Measurements from ENCODE around the gene ANKRD13D.
A peak's percentile ranks its signal among the peaks of the same experiment; 100 is the strongest.
"Not testable (repeated sequence)": the region's sequence is repeated elsewhere in the genome, so short reads cannot be mapped to it uniquely, and the experiment has no call there.

Gene ANKRD13D

GRCh38 chr11:67289226-67289650 lies at the start of gene ANKRD13D:
ANKRD13D (plus strand) TSS chr11:67289303; CDS start chr11:67289461, 158 bp downstream.
- no peak for DNase-seq (ENCODE audit: low read depth in 2 of 2)

- peak; percentile 83 to 86 for DNase-seq (ENCODE audit: low read depth in 2 of 2)
Observed at GRCh38 chr11:67239783-67240575, 49.1 kb upstream of the ANKRD13D start.

- DNase-seq (ENCODE audit: low read depth in 2 of 2): peak; percentile 47 to 50
Observed at GRCh38 chr11:67240576-67241389, 48.3 kb upstream of the ANKRD13D start.

DNA sequence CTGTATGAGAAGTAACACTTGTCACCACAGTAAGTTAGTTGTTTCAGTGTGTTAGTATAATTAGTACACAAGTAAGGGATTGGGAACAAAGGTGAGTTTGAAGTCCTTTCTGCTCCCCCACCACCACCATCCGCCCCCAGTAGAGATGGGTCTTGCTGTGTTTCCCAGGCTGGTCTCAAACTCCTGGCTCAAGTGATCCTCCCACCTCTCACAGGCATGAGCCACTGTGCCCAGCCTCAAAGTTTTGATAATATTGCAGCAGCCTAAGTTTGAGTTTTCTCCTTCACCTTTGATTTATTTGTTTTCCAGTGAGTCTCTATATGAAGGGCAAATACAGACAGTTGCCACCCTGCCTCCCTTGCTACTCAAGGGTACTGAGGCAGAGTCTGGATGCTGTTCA lies 46.6 kb upstream of the ANKRD13D start:
- no peak for DNase-seq (ENCODE audit: low read depth in 2 of 2)

- no peak for DNase-seq (ENCODE audit: low read depth in 2 of 2)
Observed at GRCh38 chr11:67243051-67243450, 46.1 kb upstream of the ANKRD13D start.

DNA sequence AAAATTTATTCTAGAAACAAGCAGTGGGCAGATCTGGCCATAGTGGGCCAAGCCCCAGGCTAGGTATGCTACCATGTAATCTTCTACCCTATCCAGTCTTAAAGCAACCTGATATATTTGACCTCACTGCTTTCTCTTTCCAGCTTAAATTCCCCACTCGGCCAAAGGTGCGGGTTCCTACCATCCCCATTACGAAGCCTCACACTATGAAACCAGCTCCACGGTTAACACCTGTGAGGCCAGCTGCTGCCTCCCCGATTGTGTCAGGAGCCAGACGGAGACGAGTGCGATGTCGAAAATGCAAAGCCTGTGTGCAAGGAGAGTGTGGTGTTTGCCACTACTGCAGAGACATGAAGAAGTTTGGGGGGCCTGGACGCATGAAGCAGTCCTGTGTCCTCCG lies 44.1 kb upstream of the ANKRD13D start:
- DNase-seq (ENCODE audit: low read depth in 2 of 2): no peak

DNA sequence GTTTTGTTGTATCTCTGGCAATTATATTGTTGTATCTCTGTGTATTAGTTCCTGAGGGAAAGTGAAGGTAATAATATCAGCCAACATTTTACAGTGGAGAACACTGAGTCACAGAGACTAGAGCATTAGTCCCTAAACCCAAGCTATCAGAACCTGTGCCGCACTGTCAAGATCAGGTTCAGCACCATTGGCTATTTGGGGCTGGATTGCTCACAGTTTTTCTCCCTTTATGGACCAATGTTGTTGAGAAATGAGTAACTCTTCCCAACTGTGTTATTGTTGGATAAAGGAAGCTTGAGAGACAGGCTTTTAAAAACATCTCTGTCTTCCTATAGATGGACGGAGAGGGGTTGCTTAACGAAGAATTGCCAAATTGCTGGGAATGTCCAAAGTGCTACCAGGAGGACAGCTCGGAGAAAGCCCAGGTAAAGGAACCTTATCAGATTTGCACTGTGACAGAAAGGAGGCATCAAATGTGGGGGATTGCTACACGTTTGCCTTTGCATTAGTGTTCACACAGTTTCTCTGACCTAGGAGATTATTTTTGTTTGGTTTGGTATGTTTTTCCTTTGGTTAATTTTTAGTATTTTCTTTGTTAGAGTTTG lies 41.1 kb upstream of the ANKRD13D start:
- no peak for DNase-seq (ENCODE audit: low read depth in 2 of 2)

- no peak for DNase-seq (ENCODE audit: low read depth in 2 of 2)
Observed at GRCh38 chr11:67248653-67249052, 40.5 kb upstream of the ANKRD13D start.

DNA sequence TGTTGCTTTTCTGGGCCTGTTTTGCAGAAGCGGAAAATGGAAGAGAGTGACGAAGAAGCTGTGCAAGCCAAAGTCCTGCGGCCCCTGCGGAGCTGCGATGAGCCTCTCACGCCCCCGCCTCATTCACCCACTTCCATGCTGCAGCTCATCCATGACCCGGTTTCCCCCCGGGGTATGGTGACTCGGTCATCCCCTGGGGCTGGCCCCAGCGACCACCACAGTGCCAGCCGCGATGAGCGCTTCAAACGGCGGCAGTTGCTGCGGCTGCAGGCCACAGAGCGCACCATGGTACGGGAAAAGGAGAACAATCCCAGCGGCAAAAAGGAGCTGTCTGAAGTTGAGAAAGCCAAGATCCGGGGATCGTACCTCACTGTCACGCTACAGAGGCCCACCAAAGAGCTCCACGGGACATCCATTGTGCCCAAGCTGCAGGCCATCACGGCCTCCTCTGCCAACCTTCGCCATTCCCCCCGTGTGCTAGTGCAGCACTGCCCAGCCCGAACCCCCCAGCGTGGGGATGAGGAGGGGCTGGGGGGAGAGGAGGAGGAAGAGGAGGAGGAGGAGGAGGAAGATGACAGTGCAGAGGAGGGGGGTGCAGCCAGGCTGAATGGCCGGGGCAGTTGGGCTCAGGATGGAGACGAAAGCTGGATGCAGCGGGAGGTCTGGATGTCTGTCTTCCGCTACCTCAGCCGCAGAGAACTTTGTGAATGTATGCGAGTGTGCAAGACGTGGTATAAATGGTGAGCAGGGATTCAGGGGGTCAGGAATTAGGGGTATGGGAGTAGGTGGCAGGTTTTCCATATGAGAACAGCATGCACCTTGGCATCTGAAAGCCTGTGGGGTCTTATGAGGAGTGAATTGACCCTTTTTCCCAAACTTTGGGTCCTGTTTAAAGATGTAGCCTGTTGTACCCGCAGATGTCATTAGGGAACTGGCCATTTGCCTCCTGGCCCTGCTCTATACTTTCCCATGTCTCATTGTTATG lies 38.8 kb upstream of the ANKRD13D start:
- DNase-seq (ENCODE audit: low read depth in 2 of 2): no peak

DNA sequence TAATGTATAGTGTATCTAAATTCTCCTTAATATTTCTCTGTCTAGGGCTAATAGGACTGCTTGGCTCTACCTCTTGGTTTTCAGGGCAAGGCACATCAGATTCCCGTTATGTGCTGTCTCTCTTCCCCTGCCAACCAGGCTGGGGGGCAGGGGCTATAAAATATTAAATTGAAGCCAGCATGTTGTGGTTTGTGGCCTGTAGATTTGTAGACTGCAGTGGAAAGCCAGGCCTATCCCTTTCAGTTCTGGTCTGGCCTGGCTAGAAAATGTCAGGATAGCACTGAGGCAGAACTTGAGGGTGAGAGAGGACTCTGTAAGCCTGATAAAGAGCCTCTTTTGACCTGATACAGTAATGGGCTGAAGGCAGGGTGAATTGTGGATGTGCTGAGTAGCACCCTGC lies 37.3 kb upstream of the ANKRD13D start:
- DNase-seq (ENCODE audit: low read depth in 2 of 2): no peak

DNA sequence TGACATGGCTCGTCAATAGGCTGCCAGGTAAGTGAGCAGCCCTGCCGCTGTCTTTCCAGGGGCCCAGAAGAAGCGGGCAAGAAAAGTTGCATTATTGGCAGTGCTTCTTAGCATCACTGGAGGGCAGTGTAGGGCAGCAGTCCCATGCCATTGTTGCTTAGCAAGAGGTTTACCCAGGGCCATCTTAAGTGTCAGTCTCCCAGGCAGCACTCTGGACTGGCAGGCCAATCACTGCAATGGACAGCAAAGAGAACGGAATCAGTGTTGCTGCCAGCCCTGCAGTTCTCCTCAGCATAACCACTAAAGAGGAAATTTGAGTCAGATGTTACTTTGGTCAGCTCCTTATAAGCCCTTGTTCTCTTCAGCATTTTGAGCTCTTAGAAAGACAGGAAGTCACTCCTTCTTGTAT lies 36.3 kb upstream of the ANKRD13D start:
- DNase-seq (ENCODE audit: low read depth in 2 of 2): no peak

DNA sequence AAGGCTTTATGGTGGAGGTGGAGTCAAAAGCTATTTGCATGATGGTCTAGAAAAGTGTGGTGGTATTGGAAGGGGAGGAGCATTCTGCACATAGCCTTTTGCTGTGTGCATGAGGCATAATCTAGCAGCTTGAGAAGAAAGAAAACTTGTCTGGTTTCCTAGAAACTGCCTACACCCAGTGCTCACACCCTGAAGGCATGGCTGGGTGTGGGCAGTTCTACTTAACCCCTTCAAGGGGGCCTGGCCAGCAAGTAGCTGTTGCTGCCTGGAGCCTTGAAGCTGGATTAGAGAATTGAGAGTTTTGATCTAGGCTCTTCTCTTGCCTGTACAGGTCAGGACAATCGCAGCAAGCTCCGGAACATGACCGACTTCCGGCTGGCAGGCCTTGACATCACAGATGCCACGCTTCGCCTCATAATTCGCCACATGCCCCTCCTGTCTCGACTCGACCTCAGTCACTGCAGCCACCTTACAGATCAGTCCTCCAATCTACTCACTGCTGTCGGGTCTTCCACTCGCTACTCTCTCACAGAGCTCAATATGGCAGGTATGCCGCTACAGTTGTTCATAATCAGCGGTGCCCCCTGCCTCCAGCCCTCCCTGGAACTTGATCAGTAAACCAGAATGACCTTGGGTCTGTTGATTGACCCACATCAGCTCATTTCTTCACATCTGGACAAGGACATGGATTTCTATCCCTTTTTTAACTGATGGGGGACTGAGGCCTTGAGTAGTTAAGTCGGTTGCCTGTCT lies 35.1 kb upstream of the ANKRD13D start:
- no peak for DNase-seq (ENCODE audit: low read depth in 2 of 2)

- DNase-seq (ENCODE audit: low read depth in 2 of 2): no peak
Observed at GRCh38 chr11:67254798-67255197, 34.3 kb upstream of the ANKRD13D start.

DNA sequence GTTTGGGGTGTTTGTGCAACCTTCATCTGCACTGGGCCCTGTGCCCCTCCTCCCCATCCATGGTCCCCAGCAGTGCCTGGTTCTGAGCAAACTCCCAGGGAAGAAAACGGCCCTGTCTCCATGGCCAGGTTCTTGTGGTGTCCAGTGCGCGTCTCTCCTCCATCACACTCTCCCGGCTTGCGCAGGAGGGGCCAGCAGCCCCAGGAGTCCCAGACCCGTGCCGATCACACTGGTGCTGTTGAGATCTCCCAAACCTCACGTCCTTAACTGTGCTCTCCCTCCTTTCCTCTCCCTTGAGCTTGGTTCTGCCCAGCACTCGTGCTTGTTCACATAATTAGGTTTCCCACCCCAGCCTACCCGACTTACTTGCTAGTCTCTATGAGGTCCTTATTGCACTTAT lies 33.8 kb upstream of the ANKRD13D start:
- DNase-seq (ENCODE audit: low read depth in 2 of 2): no peak

GRCh38 chr11:67255864-67256263 lies 33.2 kb upstream of the ANKRD13D start:
- DNase-seq (ENCODE audit: low read depth in 2 of 2): no peak

DNA sequence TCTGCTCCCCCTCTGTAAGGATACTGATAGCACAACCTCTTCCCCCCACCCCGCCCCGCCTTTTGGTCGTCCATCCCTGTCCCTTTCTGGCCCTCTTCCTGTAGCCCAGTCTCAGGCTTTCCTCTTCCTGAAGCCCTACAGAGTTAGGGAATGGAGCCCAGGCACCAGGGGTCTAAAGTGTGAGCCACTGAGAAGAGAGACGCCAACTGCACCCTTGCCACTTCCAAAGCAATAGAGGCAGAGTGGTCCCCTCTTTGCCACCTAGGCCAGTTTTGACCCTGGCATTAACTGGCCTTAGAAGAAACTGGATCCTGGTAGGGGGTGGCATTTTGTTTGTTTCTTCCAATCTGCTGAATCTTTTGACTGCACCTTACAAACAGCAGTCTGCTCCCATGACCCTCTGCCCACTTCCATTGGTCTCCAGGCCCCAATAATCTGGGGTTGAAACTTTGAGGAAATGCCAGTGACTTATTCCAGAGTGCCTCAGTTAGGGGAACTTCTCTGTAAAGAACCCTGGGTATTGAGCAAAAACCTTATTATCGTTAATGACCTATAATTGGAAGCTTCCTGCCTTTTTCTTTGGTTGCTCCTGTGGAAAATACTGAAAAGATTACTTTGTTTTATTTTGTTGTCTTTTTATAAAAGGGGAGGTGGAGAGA lies 32.5 kb upstream of the ANKRD13D start:
- DNase-seq (ENCODE audit: low read depth in 2 of 2): no peak

DNA sequence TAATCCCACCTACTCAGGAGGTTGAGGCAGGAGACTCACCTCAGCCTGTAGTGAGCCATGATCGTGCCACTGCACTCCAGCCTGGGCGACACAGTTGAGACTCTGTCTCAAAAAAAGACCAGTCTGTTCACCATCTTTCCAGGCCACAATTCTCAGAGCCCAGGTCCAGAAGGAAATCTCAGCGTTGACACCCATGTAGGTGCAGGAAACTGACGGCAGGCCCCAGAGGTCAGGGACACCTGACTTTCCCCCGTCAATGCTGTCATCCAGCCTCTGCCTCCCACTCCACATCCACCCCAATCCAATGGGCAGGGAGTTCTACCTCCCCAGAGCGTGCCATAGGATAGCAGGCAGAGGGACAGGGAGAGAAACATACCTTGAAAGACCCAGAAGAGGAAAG lies 28.7 kb upstream of the ANKRD13D start:
- DNase-seq (ENCODE audit: low read depth in 2 of 2): no peak

DNA sequence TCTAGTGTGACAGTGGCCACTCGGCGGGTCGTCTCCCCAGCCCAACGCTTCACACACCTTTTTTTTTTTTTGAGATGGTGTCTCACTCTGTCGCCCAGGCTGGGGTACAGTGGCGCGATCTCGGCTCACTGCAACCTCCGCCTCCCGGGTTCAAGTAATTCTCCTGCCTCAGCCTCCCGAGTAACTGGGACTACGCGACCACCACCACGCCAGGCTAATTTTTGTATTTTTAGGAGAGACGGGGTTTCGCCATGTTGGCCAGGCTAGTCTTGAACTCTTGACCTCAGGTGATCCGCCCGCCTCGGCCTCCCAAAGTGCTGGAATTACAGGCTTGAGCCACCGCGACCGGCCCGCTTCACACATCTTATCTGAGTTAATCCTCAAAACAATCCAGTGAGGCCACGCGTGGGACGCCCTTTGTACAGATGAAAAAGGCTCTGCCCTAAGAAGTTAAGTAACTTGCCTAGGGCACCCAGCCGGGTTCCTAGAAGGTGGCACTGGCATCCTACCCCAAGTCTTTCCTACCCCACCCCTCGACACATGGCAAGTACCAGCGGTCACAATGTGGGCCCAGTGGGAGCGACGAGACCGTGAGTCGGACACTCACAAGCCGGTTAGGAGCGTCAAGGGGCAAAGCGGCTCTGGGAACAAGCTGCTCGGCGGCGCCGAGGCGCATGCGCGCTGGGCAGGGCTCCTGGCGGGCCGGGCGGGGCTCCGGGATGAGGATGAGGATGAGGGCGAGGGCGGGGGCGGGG lies 28.0 kb upstream of the ANKRD13D start:
- DNase-seq (ENCODE audit: low read depth in 2 of 2): not testable (repeated sequence)

DNA sequence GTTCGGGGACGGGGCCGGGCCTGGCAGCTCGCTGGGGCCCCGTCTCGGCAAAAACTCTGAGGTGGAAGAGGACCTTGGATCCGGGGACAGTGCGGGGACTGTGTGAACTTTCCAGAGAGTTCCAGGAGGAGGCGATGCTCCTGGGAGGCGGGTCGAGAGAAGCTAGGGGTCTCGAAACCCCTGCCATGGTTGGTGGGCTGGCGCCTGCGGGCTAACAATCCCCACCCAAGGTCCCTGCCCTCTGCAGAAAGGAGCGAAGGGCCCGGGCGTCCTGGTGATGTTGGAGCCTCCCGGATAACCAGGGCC lies 27.5 kb upstream of the ANKRD13D start:
- DNase-seq (ENCODE audit: low read depth in 2 of 2): no peak
